NCI-H345 treated with DMSO at 0.1 percent for 48 hours (cell line): ENCODE measurements around the gene KLHL35.
"Not testable (repeated sequence)": the region's sequence is repeated elsewhere in the genome, so short reads cannot be mapped to it uniquely, and the experiment has no call there.

ENCODE experiments used
- DNase-seq: peaks from one replicate; lab custom pipeline; 2025; ENCODE audit not compliant: unreplicated experiment; lab: John Stamatoyannopoulos, UW

KLHL35 gene

DNA sequence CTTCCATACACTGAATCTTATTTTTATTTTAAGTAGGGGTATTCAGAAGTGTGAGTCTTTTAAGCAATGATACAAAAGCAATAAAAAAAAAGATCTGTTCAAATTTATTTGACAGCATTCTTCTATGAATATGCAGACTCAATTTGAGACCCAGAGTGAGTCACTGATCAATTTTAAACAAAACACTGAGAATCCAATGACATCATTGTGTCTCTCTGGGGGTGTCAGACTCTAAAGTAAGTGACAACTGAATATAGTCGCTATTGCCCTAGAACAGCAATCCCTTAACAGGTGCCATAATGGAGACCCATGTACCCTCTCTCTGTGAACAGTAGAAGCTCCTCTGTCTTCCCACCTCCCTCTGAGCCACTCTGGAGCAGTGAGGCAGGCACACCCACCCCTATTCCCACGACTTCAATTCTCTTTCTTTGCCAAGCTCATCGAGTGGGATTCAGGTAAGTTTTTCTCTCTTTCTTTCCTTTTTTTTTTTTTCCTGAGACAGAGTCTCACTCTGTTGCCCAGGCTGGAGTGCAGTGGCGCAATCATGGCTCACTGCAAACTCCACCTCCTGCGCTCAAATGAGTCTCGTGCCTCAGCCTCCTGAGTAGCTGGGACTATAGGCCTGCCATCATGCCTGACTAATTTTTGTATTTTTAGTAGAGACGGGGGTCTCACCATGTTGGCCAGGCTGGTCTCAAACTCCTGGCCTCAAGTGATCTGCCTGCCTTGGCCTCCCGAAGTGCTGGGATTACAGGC, 38.7 kb downstream of the KLHL35 start:
- DNase-seq, result no peak

DNA sequence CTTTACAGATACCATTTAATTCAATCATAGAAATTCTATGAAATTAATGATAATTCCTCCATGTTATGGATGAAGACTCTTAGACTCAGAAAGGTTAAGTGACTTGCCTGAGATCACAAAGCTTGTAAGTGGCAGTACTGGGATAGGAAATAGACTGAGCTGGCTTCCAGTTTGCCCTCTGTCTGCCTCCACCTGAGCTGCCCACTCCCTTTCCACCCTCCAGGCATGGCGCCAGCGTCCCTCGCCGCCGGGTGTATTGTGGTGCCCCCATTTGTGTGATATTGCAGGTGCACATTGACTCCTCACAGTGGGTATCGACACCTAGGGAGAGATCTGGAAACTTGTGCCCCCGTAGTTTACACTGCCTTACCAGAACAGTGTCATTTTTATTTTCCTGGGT, 43.1 kb downstream of the KLHL35 start:
- DNase-seq, result no peak

DNA sequence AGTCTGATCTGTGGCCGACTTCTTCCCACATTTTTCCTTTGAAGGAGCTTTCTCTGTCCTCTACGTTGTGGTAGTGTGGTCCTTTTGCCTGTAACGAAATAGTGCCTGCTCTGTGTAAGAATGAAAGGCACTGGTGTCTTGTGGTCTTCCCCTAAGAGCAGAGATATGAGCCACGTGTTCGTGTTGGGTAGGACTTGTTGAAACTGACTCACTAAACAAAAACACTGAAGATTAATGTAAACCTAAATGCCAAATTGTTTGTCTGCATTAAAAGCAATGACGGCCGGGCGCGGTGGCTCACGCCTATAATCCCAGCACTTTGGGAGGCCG, 43.8 kb downstream of the KLHL35 start:
- no peak for DNase-seq

DNA sequence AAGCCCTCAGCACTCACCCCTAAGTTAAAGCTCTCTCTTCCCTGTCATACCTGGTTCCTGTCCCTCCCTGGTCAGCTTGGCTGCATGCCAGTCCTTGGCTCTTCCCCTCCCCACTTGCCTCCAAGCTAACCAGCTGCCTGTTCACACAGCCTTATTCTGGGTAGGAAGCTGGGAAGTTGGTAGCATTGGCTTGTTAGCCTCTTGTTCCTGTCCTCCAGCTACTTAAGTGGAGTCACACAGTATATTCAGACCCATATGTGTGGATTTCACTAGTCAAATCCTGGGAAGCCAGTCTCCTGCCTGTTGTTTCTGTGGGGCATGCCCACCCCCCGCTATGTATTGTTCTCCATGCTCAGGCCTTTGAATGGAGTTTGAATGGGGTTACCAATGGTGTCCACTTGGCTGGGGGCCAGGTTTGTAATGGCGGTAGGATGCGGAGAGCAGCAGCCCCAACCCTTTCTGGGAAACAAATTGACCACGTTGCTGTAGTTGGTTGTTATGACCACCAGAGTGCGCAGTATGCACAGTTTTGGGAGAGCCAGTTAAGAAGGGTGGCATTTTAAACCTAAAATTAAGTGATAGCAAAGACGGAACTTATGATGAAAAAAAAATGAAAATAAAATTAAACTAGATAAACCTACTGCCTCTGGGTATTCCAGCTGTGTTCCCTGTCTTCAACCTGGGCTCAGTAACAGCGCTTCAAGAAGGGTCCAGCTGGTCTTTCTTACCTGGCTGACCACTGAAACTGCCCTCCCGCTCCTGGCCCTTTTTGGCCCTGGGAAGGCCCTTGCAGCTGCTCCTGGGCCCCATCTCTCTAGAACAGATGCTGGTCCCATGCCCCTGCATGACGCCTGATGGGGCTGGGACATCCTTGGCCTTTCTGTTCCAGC, 44.4 kb downstream of the KLHL35 start:
- DNase-seq, result peak; percentile 95

DNA sequence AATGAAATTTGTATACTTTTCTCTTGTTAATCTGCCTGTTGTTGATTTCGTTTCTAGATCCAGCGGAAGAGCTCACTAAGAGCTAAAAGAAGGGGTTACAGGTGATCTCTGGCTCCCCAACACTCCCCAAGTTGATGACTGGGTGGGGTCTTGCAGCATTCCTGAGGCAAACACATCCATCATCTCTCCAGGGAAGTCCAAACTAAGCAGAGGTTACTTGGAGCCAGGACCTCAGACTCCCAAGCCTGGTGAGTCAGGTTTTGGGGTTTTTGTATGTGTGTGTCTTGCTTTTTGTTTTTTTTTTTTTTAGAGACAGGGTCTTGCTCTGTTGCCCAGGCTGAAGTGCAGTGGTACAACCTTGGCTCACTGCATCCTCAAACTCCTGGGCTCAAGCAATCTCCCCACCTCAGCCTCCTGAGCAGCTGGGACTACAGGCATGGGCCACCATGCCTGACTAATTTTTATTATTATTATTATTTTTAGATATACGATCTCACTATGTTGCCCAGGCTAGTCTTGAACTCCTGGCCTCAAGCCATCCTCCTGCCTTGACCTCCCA, 45.2 kb downstream of the KLHL35 start:
- DNase-seq, result no peak

DNA sequence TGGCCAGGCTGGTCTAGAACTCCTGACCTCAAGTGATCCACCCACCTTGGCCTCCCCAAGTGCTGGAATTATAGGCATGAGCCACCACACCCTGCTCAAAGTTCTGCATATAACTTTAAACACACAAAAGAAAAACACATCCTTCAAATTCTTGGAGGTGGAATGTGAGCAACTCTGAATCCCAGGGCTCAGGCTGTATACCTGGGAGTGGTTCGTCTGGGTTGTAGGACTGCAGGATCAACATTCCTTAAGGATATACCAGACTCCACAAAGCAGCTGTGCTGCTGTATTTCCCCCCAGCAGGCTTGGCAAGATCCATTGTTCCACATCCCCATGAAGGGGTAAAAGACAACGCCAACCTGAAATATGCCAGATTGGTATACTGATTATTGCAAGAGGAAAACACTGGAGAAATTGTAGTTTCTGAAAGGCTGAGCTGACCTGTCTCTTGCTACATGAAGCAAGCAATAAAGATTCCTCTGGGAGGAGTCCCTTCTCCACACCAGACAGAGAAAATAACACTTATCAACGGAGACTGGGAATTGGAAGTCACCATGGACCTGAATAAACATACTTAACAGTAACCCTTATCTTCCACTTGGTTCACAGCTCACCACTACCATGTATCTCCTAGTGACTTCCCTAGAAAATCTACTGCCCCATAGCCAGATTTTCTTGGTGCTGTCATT, 45.9 kb downstream of the KLHL35 start:
- no peak for DNase-seq

DNA sequence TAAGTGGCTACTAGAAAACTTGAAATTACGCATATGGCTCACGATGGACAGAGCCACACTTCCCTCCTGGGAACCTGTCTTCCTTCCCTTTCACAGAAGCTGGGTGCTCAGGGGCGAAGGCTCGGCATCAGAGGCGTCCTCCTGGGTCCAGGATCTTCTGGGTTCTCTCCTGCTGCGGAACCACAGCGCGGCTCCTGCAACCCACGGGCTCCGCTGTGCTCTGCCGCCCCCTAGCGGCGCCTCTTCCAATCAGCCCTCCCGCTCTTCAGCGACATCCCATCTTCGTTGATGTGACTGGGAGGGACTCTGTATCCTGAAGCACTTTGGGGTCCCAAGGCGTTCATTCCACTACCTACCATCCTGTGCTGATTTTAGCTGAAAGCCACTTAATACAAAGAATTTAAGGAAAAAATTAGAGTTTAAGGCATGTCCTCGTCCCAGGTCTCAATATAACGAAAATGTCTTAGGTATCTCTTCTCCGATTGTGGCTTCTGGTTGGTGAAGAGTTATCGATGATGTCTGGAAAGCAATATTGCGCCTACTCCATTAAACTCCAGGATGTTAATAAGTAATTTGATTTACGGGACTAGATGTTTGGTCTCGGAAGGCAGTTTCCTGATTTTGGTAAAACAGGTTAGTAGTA, 48.4 kb downstream of the KLHL35 start:
- DNase-seq, result peak; percentile 41

DNA sequence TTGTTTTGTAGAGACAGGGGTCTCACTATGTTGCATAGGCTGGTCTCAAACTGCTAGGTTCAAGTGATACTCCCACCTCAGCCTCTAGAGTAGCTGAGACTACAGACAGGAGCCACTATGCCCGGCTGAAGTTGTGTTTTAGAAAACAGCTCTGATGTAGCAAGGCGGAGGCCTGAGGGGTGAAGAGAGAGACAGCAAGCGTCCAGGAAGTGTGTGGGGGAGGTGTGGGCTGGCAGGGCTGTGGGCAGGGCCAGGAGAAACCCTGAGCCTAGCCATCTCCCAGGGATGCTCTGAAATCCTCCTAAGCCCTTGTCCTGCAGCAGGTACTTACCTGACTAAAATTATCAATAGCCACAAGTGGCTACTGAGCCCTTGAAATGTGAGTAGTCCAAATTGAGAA, 49.8 kb downstream of the KLHL35 start:
- DNase-seq, result no peak

DNA sequence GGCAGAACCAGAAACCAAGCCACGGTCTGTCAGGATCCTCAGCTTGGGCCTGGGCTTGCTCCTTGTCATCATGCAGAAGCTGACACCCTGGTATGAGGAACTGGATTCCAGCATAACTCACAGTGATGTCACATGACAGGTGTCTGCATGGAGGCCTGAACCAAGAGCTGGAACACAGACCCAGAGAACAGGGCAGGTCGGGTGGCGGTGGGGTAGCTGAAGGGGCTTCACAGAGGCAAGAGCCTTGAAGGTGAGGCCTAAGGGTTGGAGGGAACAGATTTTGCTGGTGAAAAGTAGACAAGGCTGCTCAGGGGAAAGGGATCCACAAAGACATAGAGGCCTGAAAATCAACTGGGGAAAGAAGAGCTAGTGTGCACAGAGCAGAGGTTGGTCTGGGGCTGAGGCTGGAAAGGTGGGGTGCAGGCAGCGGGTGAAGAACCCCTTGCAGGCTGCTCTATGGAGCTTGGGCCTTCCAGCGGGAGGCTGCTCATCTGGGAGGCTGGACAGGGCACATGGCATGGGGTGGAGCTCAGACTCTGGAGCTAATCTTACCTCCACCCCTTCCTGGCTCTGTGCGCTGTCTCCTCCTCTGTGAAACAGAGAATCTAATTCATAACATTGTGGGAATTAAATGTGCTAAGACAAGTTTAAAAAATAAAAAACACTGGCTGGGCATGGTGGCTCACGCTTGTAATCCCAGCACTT, 52.1 kb downstream of the KLHL35 start:
- DNase-seq, result no peak

DNA sequence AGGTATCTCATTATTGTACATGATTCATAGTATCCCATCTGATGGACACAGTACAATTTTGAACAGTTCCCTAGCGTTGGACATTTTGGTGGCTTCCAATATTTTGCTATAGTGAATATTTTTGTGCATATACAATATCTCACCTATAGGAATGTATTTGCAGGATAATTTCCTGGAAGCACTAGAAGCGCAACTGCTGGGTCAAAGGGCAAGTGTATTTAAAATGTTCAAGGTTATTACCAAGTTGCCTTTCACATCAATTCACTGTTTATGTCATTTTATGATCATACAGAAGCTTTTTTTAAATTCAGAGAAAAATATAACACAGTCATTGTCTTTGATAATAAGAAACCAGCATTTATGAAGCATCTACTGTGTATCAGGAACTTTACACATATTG, 52.8 kb downstream of the KLHL35 start:
- no peak for DNase-seq

DNA sequence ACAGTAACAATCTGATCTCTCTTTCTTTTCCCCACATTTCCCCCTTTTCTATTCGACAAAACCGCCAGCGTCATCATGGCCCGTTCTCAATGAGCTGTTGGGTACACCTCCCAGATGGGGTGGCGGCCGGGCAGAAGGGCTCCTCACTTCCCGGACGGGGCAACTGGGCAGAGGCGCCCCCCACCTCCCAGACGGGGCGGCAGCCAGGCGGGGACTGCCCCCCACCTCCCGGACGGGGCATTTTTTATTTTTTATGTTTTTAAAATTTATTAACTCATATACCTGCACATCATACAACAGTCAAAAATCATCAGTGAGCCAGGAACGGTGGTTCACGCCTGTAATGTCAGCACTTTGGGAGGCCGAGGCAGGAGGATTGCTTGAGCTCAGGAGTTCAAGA, 54.2 kb downstream of the KLHL35 start:
- not testable (repeated sequence) for DNase-seq

DNA sequence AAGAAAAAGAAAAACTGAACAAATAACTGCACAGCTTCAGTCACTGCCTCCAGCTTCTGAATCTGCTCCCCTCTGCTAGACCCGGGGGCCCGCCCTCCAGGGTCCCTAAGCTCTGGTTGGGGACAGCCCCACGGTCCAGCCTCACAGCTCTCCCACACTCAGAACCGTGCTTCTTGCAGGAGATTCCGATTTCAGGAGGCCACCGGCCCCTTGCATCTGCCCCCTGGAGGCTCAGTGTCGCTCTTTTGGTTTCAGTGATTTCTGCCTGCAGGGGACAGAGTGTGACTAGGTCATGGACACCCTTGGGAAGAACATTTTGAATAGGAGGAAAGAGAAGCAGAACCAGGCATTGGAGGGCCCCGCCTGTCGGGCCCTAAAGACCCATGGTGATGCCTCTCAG, 56.8 kb downstream of the KLHL35 start:
- no peak for DNase-seq

DNA sequence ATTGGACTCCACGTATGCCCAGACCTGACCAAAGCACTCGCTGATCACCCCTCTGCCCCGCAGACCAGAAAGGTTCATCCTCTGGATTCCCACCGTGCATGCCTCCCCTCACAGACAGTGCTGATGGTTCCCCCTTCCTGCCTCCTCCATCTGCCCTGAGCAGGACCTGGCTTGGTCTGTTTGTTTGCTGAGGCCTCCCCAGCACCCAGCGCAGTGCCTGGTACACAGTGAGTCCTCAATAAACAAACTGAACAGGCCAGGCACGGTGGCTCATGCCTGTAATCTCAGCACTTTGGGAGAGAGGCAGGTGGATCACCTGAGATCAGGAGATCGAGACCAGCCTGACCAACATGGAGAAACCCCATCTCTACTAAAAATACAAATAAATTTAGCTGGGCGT, 57.4 kb downstream of the KLHL35 start:
- DNase-seq, result no peak

DNA sequence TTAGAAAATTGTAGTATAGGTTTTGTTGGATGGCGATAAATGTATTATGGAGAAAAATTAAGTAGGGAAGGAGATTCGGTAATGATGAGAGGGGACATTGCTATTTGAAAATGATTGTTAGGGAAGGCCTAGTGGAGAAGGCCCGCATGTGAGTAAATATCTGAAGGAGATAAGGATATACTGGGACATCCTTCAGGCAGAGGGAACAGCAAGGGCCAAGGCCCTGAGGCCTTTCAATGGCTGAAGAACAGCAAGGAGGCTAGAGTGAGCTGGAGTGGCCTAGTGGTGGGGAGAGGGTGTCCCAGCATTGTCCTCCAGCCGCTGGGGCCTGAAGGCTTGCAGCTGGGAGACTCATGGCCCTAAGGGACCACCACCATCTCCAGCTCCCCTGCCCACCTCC, 58.4 kb downstream of the KLHL35 start:
- no peak for DNase-seq

DNA sequence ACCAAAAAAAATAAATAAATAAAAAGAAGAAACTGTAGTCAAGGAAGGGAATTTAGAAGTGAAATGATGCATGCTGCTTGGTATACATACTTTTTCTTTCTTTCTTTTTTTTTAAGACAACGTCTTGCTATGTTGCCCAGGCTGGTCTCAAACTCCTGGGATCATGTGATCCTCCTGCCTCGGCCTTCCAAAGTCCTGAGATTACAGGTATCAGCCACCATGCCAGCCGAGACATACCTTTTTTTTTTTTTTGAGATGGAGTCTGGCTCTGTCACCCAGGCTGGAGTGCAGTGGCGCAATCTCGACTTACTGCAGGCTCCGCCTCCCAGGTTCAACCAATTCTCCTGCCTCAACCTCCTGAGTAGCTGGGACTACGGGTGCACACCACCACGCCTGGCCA, 59.8 kb downstream of the KLHL35 start:
- no peak for DNase-seq
